C4-2B (cell line): ENCODE results near the gene FLII.

ENCODE experiments used
- ZFX ChIP-seq: fragments of 450-650 bp; IDR thresholded peaks from 2 replicates; pipeline ENCODE4 v1.6.1; 2017
- TF ChIP-seq, protein P1 (sequence below): fragments of 450-650 bp; conservative IDR thresholded peaks from 2 replicates; pipeline ENCODE4 v1.5.1; 2017; ENCODE audit warnings: mild to moderate bottlenecking

DNA sequence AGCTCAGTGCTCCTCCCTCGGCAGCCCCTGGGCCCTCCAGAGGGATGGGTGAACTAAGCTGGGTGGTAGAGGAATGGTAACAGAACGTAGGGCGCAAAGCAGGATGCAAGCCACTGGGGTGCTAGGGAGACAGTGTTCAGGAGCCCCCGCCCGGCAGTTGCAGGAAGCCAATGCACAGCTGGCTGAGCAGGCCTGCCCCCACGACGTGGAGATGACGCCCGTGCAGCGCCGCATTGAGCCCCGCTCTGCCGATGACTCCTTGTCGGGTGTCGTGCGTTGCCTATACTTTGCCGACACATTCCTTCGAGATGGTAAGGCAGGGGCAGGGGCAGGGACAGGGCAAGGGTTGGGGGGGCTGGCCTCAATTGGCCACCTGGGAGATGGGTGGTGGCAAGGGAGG, 20.2 kb downstream of the FLII start:
- TF ChIP-seq, protein P1, sequence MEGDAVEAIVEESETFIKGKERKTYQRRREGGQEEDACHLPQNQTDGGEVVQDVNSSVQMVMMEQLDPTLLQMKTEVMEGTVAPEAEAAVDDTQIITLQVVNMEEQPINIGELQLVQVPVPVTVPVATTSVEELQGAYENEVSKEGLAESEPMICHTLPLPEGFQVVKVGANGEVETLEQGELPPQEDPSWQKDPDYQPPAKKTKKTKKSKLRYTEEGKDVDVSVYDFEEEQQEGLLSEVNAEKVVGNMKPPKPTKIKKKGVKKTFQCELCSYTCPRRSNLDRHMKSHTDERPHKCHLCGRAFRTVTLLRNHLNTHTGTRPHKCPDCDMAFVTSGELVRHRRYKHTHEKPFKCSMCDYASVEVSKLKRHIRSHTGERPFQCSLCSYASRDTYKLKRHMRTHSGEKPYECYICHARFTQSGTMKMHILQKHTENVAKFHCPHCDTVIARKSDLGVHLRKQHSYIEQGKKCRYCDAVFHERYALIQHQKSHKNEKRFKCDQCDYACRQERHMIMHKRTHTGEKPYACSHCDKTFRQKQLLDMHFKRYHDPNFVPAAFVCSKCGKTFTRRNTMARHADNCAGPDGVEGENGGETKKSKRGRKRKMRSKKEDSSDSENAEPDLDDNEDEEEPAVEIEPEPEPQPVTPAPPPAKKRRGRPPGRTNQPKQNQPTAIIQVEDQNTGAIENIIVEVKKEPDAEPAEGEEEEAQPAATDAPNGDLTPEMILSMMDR = no peak
- no peak for TF ChIP-seq ZFX
